Upper lobe of left lung (tissue), 4 donors: ENCODE results near the gene VAT1L.

Experiments
- POLR2A ChIP-seq, 4 donors: fragments of 450-650 bp; IDR thresholded peaks; one replicate each; pipeline ENCODE4 v1.5.1; 2016 to 2017; ENCODE audit warnings: antibody characterized with exemption in 4 of 4, mild to moderate bottlenecking in 2 of 4
- POLR2AphosphoS5 ChIP-seq, 2 donors: sonication (generic); formaldehyde crosslinking; IDR thresholded peaks; one replicate each; pipeline ENCODE4 v1.5.1; 2017; ENCODE audit warnings: antibody characterized with exemption in 2 of 2
- TF ChIP-seq, protein P1 (sequence below), 6 experiments: fragments of 450-650 bp in 4 of 6; fragments of 200-600 bp in 2 of 6; sonication (generic) in 2 of 6; IDR thresholded peaks; one replicate each; pipeline ENCODE4 v1.5.1; 2016 to 2019; ENCODE audit warnings: antibody characterized with exemption in 6 of 6

DNA sequence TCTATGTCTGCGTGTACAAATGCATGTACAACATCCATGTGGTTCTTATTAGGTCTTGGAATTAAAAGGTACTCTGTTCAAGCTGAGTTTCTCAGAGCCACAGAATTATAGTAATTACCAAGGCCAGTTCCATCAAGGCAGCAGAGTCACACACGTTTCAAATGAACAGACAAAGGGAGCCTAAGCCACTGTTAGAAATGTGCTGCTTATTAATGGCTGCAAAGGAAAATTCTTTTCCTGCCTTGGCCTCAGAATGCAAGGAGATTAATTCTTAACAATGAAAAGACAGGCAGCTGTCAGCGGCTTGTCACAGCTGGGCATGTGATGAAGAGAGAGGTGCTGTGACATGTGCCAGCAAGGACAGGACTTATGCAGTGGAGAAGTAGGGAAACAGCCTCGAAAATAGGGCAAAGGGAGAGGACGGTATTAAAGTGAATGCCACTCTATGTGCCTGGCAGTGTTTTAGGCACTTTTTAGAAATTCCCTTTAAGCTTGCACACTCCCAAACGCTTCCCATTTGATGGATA is 133.9 kb downstream of the VAT1L start:
- TF ChIP-seq POLR2AphosphoS5 (IDR thresholded peaks at IDR 0.05) (no peak), POLR2A (IDR thresholded peaks at IDR 0.05) (no peak)
- TF ChIP-seq, protein P1, sequence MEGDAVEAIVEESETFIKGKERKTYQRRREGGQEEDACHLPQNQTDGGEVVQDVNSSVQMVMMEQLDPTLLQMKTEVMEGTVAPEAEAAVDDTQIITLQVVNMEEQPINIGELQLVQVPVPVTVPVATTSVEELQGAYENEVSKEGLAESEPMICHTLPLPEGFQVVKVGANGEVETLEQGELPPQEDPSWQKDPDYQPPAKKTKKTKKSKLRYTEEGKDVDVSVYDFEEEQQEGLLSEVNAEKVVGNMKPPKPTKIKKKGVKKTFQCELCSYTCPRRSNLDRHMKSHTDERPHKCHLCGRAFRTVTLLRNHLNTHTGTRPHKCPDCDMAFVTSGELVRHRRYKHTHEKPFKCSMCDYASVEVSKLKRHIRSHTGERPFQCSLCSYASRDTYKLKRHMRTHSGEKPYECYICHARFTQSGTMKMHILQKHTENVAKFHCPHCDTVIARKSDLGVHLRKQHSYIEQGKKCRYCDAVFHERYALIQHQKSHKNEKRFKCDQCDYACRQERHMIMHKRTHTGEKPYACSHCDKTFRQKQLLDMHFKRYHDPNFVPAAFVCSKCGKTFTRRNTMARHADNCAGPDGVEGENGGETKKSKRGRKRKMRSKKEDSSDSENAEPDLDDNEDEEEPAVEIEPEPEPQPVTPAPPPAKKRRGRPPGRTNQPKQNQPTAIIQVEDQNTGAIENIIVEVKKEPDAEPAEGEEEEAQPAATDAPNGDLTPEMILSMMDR (IDR thresholded peaks at IDR 0.05), result no peak
